Glutamatergic neuron (in vitro differentiated cells): ENCODE results near the gene TPGS2. TPM values are rescaled to one million over a fixed set of nuclear protein-coding genes. Genes with fewer than 3 reads are reported as not detected.

Experiments
- DNase-seq: peaks from one replicate; pipeline ENCODE4 v3.0.0; 2022
- H3K27ac Mint-ChIP-seq: one replicate; pipeline ENCODE4 v1.8.0; 2020; ENCODE audit warnings: mild to moderate bottlenecking, mixed read lengths, inconsistent platforms; ENCODE audit not compliant: unreplicated experiment
- H3K27me3 Mint-ChIP-seq: one replicate; pipeline ENCODE4 v1.8.0; 2020; ENCODE audit warnings: mild to moderate bottlenecking, moderate library complexity, mixed read lengths, inconsistent platforms; ENCODE audit not compliant: unreplicated experiment
- H3K36me3 Mint-ChIP-seq: one replicate; pipeline ENCODE4 v1.8.0; 2020; ENCODE audit warnings: mild to moderate bottlenecking, mixed read lengths, inconsistent platforms; ENCODE audit not compliant: unreplicated experiment
- H3K4me1 Mint-ChIP-seq: one replicate; pipeline ENCODE4 v1.8.0; 2020; ENCODE audit warnings: mild to moderate bottlenecking, low read depth, mixed read lengths, inconsistent platforms; ENCODE audit not compliant: unreplicated experiment
- H3K4me3 Mint-ChIP-seq: one replicate; pipeline ENCODE4 v1.8.0; 2020; ENCODE audit warnings: mild to moderate bottlenecking, mixed read lengths, inconsistent platforms; ENCODE audit not compliant: unreplicated experiment
- H3K9me3 Mint-ChIP-seq: one replicate; pipeline ENCODE4 v1.8.0; 2020; ENCODE audit warnings: mild to moderate bottlenecking, moderate library complexity, mixed read lengths, inconsistent platforms; ENCODE audit not compliant: unreplicated experiment
- total RNA-seq: library from RNA; stranded (reverse); fragmentation: NEBNext Ultra II Directional; extraction: Animal tissue kit (Norgen Biotek cat#: 25700); gene quantifications from one replicate; pipeline ENCODE4 v1.2.1, GENCODE V29; 2021; ENCODE audit not compliant: unreplicated experiment
- TF ChIP-seq, protein P1 (sequence below): fragments of 200-600 bp; sonication (generic); IDR thresholded peaks from one replicate; pipeline ENCODE4 v1.5.0; 2021; ENCODE audit not compliant: partially characterized antibody, unreplicated experiment

TPGS2 gene
- total RNA-seq, 1 donor from 2014 or later: 166 TPM

DNA sequence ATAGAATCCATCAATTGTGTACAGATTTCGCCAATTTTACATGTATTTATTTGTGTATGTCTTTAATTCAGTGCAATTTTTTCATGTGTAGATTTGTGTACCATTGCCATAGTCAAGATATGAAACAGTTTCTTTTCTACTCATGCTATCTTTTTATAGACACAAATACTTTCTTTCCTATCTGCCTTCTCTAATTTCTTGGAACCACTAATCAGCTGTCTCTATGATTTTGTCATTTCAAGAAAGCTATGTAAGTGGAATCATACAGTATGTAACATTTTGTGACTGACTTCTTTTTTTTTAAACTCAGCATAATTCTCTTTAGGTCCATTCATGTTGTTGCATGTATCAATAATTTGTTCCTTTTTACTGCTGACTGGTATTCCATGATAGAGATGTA lies 33.4 kb upstream of the TPGS2 start:
- Mint-ChIP-seq H3K27me3 (no peaks in the 10 kb centered on the region), H3K9me3 (no peaks in the 10 kb centered on the region), H3K4me3 (no peak overlapping the region), H3K27ac (no peak overlapping the region), H3K4me1 (no peaks in the 10 kb centered on the region), H3K36me3 (no peaks in the 10 kb centered on the region)
- no peak for DNase-seq
- TF ChIP-seq, protein P1, sequence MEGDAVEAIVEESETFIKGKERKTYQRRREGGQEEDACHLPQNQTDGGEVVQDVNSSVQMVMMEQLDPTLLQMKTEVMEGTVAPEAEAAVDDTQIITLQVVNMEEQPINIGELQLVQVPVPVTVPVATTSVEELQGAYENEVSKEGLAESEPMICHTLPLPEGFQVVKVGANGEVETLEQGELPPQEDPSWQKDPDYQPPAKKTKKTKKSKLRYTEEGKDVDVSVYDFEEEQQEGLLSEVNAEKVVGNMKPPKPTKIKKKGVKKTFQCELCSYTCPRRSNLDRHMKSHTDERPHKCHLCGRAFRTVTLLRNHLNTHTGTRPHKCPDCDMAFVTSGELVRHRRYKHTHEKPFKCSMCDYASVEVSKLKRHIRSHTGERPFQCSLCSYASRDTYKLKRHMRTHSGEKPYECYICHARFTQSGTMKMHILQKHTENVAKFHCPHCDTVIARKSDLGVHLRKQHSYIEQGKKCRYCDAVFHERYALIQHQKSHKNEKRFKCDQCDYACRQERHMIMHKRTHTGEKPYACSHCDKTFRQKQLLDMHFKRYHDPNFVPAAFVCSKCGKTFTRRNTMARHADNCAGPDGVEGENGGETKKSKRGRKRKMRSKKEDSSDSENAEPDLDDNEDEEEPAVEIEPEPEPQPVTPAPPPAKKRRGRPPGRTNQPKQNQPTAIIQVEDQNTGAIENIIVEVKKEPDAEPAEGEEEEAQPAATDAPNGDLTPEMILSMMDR: no peak

DNA sequence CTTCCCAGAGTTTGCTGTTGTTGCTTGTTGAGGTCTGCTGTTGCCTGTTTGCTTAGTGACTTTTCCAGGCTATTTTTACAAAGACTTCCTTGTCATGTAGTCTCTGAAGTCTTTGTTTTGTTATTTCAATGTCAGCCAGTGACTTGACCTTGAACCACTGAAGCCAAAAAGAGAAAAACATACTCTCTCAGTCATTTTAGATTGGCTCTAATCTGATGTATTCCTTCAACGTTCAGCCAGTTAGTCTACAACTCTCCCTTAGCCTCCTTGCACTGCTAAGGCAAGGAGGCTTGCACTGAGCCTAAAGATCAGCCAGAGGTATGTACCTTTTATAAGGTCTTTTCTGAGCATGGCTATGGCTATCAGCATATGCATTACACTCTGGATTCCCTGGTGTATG lies 28.0 kb upstream of the TPGS2 start:
- Mint-ChIP-seq H3K9me3 (peaks cover 2% of the 10 kb centered on the region), H3K27me3 (no peaks in the 10 kb centered on the region), H3K4me1 (no peaks in the 10 kb centered on the region), H3K4me3 (no peak overlapping the region), H3K36me3 (peaks cover 14% of the 10 kb centered on the region), H3K27ac (no peak overlapping the region)
- TF ChIP-seq, protein P1: no peak
- DNase-seq: no peak

DNA sequence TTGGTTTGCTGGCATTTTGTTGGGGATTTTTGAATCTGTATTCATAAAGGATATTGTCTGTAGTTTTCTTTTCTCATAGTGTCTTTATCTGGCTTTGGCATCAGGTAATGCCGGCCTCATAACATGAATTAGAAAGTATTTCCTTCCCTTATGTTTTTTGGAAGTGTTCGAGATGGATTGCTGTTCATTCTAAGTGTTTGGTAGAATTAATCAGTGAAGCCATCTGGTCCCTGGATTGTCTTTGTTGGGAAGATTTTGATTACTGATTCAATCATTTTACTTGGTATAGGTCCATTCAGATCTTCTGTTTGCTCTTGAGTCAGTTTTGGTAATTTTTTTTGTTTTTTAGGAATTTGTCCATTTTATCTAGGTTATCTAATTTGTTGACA lies 22.4 kb upstream of the TPGS2 start:
- H3K36me3 Mint-ChIP-seq: peaks cover 16% of the 10 kb centered on the region
- H3K27ac Mint-ChIP-seq: no peak overlapping the region
- H3K27me3 Mint-ChIP-seq: no peaks in the 10 kb centered on the region
- no peak overlapping the region for H3K4me3 Mint-ChIP-seq
- TF ChIP-seq, protein P1: no peak
- peaks cover 2% of the 10 kb centered on the region for H3K9me3 Mint-ChIP-seq
- no peaks in the 10 kb centered on the region for H3K4me1 Mint-ChIP-seq
- DNase-seq: no peak

DNA sequence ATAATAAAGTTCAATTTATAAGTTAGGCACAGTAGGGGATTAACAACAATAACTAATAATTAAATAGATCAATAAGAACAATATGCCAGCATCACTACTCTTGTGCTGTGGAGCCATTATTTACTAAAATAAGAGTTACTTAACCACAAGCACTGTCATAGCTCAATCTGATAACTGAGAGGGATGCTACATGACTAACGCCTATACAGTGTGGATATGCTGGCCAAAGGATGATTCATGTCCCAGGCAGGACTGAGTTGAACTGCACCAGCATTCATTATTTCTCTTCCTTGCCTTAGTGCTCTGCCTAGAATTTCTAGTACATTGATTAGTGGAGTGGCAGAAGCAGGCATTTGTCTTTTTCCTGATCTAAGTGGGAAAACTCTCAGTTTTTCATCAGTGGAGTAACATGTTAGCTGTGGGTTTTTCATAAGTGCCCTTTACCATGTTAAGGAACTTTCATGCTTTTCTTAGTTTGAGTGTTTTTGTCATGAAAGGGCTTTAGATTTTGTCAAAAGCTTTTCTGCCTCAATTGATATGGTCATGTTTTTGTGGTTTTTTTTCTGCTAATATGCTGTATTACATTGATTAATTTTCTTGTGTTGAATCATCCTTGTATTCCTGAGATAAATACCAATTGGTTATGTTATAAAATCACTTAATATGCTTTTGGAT lies 21.9 kb upstream of the TPGS2 start:
- peaks cover 16% of the 10 kb centered on the region for H3K36me3 Mint-ChIP-seq
- H3K9me3 Mint-ChIP-seq: peaks cover 2% of the 10 kb centered on the region
- no peak overlapping the region for H3K27ac Mint-ChIP-seq
- DNase-seq: no peak
- H3K4me3 Mint-ChIP-seq: no peak overlapping the region
- no peaks in the 10 kb centered on the region for H3K4me1 Mint-ChIP-seq
- H3K27me3 Mint-ChIP-seq: no peaks in the 10 kb centered on the region
- TF ChIP-seq, protein P1: no peak

DNA sequence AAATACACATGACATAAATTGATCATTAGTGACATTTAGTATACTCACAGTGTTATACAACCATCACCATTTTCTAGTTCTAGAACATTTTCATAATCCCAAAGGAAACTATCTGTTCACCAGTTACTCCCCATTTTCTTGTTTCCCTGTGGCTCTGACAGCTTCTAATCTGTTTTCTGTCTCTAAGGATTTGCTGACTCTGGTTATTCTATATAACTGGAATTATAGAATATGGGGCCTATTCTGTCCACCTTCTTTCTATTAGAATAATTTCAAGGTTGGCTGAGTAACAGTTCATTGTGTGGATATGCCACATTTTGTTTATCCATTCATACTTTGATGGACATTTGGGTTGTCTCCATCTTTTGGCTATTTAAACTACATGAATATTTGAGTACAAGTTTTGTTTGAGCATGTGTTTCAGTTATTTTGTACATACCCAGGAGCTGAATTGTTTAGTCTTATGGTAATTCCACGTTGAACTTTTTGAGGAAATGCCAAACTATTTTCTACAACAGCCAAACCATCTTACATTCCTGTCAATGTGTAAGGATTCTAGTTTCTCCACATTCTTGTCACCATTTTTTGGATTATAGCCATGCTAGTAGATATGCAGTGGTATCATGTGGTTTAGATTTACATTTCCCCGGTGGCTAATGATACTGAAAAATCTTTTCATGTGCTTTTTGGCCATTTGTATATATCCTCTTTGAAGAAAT lies 20.6 kb upstream of the TPGS2 start:
- no peaks in the 10 kb centered on the region for H3K27me3 Mint-ChIP-seq
- H3K36me3 Mint-ChIP-seq: peaks cover 16% of the 10 kb centered on the region
- H3K4me1 Mint-ChIP-seq: no peaks in the 10 kb centered on the region
- no peak for DNase-seq
- TF ChIP-seq, protein P1: no peak
- no peak overlapping the region for H3K4me3 Mint-ChIP-seq
- no peak overlapping the region for H3K27ac Mint-ChIP-seq
- H3K9me3 Mint-ChIP-seq: peaks cover 2% of the 10 kb centered on the region
